Hepatocyte (in vitro differentiated cells): ENCODE results near the gene DBNDD2.

Source experiments
- EZH2phosphoT487 ChIP-seq: fragments of 200-600 bp; sonication (generic); IDR thresholded peaks from one replicate; pipeline ENCODE4 v1.6.1; 2018; ENCODE audit warnings: antibody characterized with exemption, mild to moderate bottlenecking, low read depth, moderate library complexity; ENCODE audit not compliant: unreplicated experiment, severe bottlenecking
- TF ChIP-seq, protein P1 (sequence below): fragments of 200-600 bp; sonication (generic); IDR thresholded peaks from 2 replicates; pipeline ENCODE4 v1.5.1; 2016; ENCODE audit warnings: antibody characterized with exemption, mild to moderate bottlenecking; ENCODE audit not compliant: poor library complexity

DNA sequence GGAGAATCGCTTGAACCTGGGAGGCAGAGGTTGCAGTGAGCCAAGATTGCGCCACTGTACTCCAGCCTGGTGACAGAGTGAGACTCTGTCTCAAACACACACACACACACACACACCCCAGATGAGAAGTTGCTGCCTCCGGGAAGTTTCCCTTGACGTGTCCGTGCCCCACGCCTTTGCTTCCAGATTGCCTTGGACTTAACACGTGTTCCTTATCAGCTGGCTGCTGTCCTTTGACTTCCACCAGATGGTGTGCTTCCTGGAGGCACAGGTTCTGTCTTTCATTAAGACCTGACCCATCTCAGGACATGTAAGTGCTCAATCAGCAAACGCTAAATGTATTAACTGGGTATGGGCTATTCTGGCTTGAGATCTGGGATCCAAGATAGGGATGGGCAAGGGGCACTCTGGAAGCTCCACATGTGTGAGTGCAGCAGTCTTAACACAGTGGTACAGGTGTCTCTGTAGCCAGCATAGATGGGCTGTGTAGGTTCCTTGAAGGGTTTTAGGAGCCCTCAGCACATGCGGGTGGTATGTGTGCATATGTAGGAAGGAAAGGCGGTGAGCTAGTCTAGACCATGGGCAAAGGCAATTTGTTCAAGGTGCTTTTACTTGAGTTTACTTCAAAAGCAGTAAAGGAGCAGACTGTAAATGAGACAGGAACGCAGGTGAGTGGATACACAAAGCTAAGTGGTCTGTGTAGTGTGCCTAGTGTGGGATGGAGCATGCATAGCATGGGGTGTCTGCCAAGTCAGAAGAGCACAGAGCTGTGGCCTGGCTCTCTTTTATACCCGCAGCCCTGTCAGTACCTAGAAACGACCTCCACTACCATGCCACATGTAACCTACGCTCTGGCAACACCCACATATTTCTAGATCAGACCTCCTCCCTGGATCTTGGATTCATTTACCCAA lies 19.4 kb downstream of the DBNDD2 start:
- TF ChIP-seq, protein P1, sequence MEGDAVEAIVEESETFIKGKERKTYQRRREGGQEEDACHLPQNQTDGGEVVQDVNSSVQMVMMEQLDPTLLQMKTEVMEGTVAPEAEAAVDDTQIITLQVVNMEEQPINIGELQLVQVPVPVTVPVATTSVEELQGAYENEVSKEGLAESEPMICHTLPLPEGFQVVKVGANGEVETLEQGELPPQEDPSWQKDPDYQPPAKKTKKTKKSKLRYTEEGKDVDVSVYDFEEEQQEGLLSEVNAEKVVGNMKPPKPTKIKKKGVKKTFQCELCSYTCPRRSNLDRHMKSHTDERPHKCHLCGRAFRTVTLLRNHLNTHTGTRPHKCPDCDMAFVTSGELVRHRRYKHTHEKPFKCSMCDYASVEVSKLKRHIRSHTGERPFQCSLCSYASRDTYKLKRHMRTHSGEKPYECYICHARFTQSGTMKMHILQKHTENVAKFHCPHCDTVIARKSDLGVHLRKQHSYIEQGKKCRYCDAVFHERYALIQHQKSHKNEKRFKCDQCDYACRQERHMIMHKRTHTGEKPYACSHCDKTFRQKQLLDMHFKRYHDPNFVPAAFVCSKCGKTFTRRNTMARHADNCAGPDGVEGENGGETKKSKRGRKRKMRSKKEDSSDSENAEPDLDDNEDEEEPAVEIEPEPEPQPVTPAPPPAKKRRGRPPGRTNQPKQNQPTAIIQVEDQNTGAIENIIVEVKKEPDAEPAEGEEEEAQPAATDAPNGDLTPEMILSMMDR = no peak
- TF ChIP-seq EZH2phosphoT487 = no peak
